HT-29 (cell line): ENCODE data around the gene MOCOS. TPM values are rescaled to one million over a fixed set of nuclear protein-coding genes. Genes with fewer than 3 reads are reported as not detected.

Experiments
- DNase-seq: peaks from one replicate; pipeline ENCODE4 v3.0.0-alpha.2; 2015; ENCODE audit warnings: low spot score
- total RNA-seq: library from RNA; depleted of rRNA; stranded (reverse); fragments of >200 nt; shearing (Covaris generic); gene quantifications from 2 replicates; pipeline ENCODE4 v1.2.3, GENCODE V29; 2014

Gene MOCOS
- total RNA-seq, 1 experiment from 2014 or later, result 5.9 TPM

DNA sequence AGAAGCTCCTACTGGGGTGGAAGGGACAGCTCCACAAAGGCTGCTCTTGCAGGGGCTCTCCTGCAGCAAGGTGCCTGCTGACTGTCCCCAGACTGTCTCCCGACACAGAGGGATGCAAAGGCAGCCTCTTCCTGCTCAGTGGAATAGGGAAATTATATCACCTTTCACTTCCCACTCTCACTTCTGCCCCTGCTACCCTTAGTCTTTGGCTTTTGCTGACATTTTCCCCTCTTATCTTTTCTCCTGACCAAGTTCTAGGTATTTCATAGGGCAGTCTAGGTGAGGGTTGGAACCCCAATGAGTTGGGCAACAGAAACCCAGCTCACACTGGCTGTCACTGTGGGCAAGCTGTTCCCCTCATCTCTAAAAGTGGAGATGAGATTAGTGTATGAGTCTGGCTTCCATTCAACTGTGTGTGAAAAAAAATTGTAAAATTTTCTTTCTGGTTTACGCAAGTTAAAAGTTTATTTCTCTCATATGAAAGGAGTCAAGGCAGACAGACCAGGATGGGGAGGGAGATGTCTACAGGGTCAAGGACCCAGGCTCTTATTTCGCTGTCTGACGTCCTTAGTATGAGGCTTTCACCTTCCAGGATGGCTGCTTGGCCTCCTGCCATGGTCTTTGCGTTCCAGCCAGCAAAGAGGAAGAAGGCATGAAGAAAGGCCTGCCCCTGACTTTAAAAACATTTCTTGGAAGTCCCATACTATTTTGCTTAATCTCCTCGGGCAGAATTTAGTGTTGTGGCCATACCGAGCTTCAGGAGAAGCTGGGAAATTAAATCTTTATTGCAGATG, 7.5 kb upstream of the MOCOS start:
- DNase-seq, result no peak

GRCh38 chr18:36181441-36181840, 5.9 kb upstream of the MOCOS start:
- no peak for DNase-seq

- no peak for DNase-seq
These were observed 5.3 kb upstream of the MOCOS start for GRCh38 chr18:36181898-36182506.

DNA sequence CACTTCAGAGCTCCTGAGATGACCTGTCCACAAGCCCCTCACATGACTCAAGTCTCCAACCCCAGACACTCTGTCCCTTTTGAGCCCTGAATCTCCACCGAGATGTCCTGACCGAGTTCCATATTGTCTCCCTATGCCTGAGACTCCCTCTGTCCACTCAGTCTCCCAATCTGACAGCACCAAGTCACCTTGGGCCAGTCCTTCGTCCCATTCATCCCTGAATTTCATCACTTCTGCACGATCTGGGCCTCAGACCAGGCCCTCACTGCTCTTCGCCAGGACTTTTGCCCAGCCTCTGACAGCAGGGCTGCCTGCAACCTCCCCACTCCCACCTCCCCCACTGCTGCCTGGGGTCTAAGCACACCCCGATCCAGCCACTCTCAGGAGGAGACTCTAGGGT, 4.3 kb upstream of the MOCOS start:
- no peak for DNase-seq

- no peak for DNase-seq
These were observed 3.3 kb upstream of the MOCOS start for GRCh38 chr18:36183987-36184386.

GRCh38 chr18:36185157-36185556, 2.1 kb upstream of the MOCOS start:
- DNase-seq, result no peak

DNA sequence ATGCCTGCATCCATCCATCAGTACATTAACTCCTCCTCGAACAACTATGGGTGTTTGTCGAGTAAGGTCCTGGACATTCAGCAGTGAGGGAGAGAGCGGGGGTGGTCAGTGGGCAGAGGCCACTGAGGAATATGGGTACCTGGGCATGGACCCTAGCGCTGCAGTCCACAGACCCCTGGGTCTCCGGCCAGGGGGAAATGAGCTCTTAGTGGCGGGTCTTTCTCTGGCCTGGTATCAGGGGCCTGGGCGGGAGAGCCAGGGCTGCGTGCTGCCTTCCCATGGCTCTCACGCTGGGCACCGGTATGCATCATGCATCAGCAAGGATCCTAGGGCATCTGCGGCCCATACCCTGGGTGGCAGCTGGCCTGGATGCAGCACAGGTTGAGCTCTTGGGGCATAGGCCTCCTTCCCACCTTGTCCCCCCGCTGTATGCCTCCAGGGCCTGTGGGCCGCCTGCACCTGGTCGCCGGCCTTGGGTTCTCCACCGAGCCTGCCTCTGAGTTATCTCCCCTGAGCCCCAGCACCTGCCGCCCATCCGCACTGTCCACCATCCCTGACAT, 1.3 kb upstream of the MOCOS start:
- no peak for DNase-seq

DNA sequence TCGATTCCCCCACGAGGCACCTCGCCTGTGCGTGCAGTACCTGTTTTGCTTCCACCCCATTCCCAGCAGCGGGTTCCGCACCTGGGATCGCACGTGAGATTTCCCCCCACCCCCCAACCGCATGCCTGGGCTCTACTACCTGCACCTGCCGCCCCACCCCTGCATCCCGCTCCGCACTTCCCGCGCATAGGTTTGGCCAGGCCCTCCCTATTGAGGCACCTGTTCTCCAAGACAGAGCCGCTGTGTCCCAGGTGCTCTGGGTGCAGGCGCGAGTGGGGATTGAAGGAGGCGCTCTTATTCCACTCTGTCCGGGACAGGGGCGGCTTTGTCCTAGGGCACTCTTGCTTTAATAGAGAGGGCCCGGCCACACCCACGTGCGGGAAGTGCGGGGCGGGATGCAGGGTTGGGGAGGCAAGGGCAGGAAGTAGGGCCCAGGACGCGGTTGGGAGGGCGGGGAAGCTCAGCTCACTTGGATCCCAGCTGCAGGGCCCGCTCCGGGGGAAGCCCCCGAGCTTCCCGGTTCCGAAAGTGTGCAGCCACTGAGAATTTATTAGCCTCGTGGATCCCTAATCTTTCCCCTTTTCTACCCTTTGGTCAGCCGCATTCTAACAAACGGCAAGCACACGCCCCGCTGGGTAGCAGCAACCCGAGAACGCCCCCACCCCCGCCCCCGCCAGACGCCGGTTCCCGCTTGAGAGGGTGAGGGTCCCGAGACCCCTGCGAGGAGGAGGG, 670 bp upstream of the MOCOS start:
- peak; percentile 25 for DNase-seq

GRCh38 chr18:36187826-36188721, 777 bp downstream of the MOCOS start:
- peak; percentile 50 for DNase-seq

DNA sequence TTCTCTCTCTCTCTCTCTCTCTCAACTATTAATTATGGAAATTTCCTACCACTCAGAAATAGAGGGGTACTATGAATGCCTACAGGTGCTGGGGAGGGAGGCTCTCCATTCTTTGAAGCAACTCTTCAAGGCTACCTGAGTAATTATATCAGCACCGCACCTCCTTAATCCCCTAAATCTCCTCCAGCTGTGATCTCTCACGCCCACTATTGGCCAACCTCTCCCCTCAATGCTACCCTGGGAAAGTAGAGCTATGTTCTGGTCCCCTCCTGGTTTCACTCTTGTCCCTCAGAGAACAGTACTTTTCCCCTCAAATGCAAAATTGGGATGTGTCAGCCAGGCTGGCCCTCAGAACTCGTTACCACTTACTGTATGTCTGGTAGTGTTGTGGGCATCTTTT, 1.6 kb downstream of the MOCOS start:
- DNase-seq, result peak; percentile 7

GRCh38 chr18:36189486-36189885, 2.2 kb downstream of the MOCOS start:
- DNase-seq, result no peak

- no peak for DNase-seq
These were observed 4.0 kb downstream of the MOCOS start for GRCh38 chr18:36191286-36191685.

DNA sequence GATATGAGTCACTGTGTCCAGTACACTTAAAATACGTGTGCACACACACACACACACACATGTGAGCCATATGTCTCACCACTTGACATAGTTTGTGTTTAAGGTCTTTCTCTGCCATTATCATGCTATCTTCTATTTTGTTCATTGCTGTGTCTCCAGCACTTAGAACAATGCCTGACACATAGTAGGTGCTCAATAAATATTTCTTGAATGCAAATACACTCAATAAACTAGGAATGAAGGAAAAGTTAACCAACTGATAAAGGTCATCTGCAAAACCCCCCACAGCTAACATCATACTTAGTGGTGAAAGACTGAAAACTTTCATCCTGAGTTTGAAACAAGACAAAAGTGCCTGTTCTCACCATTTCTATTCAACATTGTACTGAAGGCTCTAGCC, 4.4 kb downstream of the MOCOS start:
- no peak for DNase-seq

- DNase-seq, result no peak
These were observed 7.5 kb downstream of the MOCOS start for GRCh38 chr18:36194600-36195315.

- no peak for DNase-seq
These were observed 8.3 kb downstream of the MOCOS start for GRCh38 chr18:36195427-36196122.

DNA sequence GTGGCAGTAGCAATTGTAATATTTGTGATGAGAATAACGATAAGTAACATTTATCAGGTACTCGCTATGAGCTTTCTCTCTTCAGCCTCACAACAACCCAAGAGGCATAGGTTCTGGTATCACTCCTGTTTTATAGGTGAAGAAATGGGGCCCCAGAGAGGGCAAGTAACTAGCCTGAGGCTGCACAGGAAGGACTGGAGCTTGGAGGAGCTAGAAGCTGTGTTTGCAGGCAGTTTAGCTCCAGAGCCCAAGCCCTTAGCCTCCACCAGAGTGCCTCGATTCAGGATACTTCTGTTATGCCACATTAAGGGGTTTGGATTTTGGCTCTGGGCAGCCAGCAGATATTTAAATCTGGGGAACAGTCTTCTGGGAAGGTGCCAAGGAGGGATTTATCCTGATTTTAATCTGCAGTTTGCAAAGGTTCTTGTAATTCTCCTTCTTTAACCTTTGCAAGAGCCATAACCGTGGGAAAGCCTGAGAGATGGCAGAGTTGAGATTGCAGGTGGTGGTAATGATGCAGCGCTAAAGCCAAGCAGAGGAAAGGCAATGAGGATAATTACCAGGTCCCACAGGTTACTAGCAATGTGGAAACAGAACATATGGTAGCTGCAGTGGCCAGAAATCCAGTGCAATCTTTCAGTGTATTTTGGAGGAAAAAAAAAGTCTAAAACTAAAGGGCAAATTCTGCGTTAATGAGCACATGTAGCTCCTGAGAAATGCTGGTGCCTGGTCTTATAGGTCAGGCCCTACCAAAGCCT, 9.1 kb downstream of the MOCOS start:
- no peak for DNase-seq

DNA sequence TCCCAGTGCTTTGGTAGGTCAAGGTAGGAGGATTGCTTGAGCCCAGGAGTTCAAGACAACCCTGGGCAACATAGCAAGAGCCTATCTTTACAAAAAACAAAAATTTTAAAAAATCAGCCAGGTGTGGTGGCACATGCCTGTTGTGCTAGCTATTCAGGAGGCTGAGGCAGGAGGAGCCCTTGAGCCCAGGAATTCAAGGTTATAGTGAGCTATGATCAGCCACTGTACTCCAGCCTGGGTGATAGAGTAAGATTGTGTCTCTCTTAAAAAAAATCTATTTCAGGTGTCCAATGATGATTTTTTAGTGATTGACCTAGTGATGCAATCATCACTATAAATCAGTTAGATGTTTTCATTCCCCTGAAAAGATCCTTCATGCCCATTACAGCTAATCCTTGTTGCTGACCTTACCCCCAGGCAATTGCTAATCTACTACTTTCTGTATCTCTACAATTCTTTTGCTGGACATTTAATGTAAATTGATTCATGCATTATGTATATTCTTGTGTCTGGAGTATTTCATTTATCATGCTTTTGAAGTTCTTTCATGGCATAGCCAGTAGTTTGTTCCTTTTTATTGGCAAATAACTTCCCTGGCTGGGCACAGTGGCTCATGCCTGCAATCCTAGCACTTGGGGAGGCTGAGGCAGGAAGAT, 10.3 kb downstream of the MOCOS start:
- DNase-seq, result no peak

- no peak for DNase-seq
These were observed 12.5 kb downstream of the MOCOS start for GRCh38 chr18:36199691-36200295.
